Measurements from ENCODE around the gene PHTF1.
"Not testable (repeated sequence)": the region's sequence is repeated elsewhere in the genome, so short reads cannot be mapped to it uniquely, and the experiment has no call there.

PHTF1 gene

GRCh38 chr1:113718621-113719020 lies 40.7 kb downstream of the PHTF1 start:
- not testable (repeated sequence) for DNase-seq (ENCODE audit: low spot score)

GRCh38 chr1:113717506-113717905 lies 41.8 kb downstream of the PHTF1 start:
- not testable (repeated sequence) for DNase-seq (ENCODE audit: low spot score)

GRCh38 chr1:113714606-113715269 lies 44.5 kb downstream of the PHTF1 start:
- no peak for DNase-seq (ENCODE audit: low spot score)

- DNase-seq (ENCODE audit: low spot score), result peak; percentile 3
Measured at GRCh38 chr1:113701429-113701828, 57.9 kb downstream of the PHTF1 start.

GRCh38 chr1:113694910-113695309 lies 64.4 kb downstream of the PHTF1 start:
- DNase-seq (ENCODE audit: low spot score), result no peak

- DNase-seq (ENCODE audit: low spot score), result no peak
Measured at GRCh38 chr1:113692824-113693431, 66.4 kb downstream of the PHTF1 start.

GRCh38 chr1:113692342-113692741 lies 66.9 kb downstream of the PHTF1 start:
- no peak for DNase-seq (ENCODE audit: low spot score)

GRCh38 chr1:113691184-113691583 lies 68.1 kb downstream of the PHTF1 start:
- DNase-seq (ENCODE audit: low spot score), result no peak

GRCh38 chr1:113686891-113687618 lies 72.2 kb downstream of the PHTF1 start:
- no peak for DNase-seq (ENCODE audit: low spot score)

GRCh38 chr1:113684153-113684541 lies 75.1 kb downstream of the PHTF1 start:
- no peak for DNase-seq (ENCODE audit: low spot score)

GRCh38 chr1:113683384-113684152 lies 75.7 kb downstream of the PHTF1 start:
- no peak for DNase-seq (ENCODE audit: low spot score)

- DNase-seq (ENCODE audit: low spot score), result no peak
Measured at GRCh38 chr1:113681596-113682337, 77.5 kb downstream of the PHTF1 start.

- no peak for DNase-seq (ENCODE audit: low spot score)
Measured at GRCh38 chr1:113678159-113678469, 81.2 kb downstream of the PHTF1 start.

GRCh38 chr1:113677250-113678158 lies 81.8 kb downstream of the PHTF1 start:
- DNase-seq (ENCODE audit: low spot score), result peak; percentile 73

- no peak for DNase-seq (ENCODE audit: low spot score)
Measured at GRCh38 chr1:113676524-113676923, 82.8 kb downstream of the PHTF1 start.

GRCh38 chr1:113675302-113675701 lies 84.0 kb downstream of the PHTF1 start:
- no peak for DNase-seq (ENCODE audit: low spot score)

GRCh38 chr1:113674591-113674990 lies 84.7 kb downstream of the PHTF1 start:
- DNase-seq (ENCODE audit: low spot score), result no peak

GRCh38 chr1:113672491-113672890 lies 86.8 kb downstream of the PHTF1 start:
- DNase-seq (ENCODE audit: low spot score), result no peak

GRCh38 chr1:113670650-113671049 lies 88.6 kb downstream of the PHTF1 start:
- DNase-seq (ENCODE audit: low spot score), result no peak

GRCh38 chr1:113669988-113670387 lies 89.3 kb downstream of the PHTF1 start:
- no peak for DNase-seq (ENCODE audit: low spot score)

GRCh38 chr1:113666126-113666525 lies 93.2 kb downstream of the PHTF1 start:
- DNase-seq (ENCODE audit: low spot score), result no peak

Measured in kidney capillary endothelial cell (primary cell).